ENCODE measurements around the gene FOXN3.
"Not testable (repeated sequence)": the region's sequence is repeated elsewhere in the genome, so short reads cannot be mapped to it uniquely, and the experiment has no call there.

The FOXN3 gene

GRCh38 chr14:89160437-89160836 lies 256.6 kb downstream of the FOXN3 start:
- no peak for TF ChIP-seq CTCF (IDR thresholded peaks at IDR 0.05; ENCODE audit: insufficient read depth, low read depth, low read length, missing control alignments)
- peak; percentile 43 for DNase-seq (ENCODE audit: low read depth)

GRCh38 chr14:89158701-89159100 lies 258.3 kb downstream of the FOXN3 start:
- H3K4me3 ChIP-seq (ENCODE audit: low read length), result no peak overlapping the region
- TF ChIP-seq CTCF (IDR thresholded peaks at IDR 0.05; ENCODE audit: insufficient read depth, low read depth, low read length, missing control alignments), result no peak
- no peak for DNase-seq (ENCODE audit: low read depth)

More at GRCh38 chr14:89160437-89160836, 256.6 kb downstream of the FOXN3 start:
- no peak overlapping the region for H3K4me3 ChIP-seq (ENCODE audit: low read length)

GRCh38 chr14:89158104-89158503 lies 258.9 kb downstream of the FOXN3 start:
- DNase-seq (ENCODE audit: low read depth); H3K4me3 ChIP-seq (ENCODE audit: low read length): not testable (repeated sequence)

- H3K4me3 ChIP-seq (ENCODE audit: low read length), result no peak overlapping the region
- TF ChIP-seq CTCF (IDR thresholded peaks at IDR 0.05; ENCODE audit: insufficient read depth, low read depth, low read length, missing control alignments), result no peak
- no peak for DNase-seq (ENCODE audit: low read depth)
Measured at GRCh38 chr14:89155491-89155890, 261.5 kb downstream of the FOXN3 start.

- not testable (repeated sequence) for H3K4me3 ChIP-seq (ENCODE audit: low read length); DNase-seq (ENCODE audit: low read depth)
Measured at GRCh38 chr14:89151693-89152092, 265.3 kb downstream of the FOXN3 start.

- no peak for DNase-seq (ENCODE audit: low read depth)
- no peak overlapping the region for H3K4me3 ChIP-seq (ENCODE audit: low read length)
- no peak for TF ChIP-seq CTCF (IDR thresholded peaks at IDR 0.05; ENCODE audit: insufficient read depth, low read depth, low read length, missing control alignments)
Measured at GRCh38 chr14:89146274-89146673, 270.8 kb downstream of the FOXN3 start.

GRCh38 chr14:89144642-89145041 lies 272.4 kb downstream of the FOXN3 start:
- DNase-seq (ENCODE audit: low read depth), result no peak
- TF ChIP-seq CTCF (IDR thresholded peaks at IDR 0.05; ENCODE audit: insufficient read depth, low read depth, low read length, missing control alignments), result no peak
- H3K4me3 ChIP-seq (ENCODE audit: low read length), result no peak overlapping the region

GRCh38 chr14:89144066-89144465 lies 273.0 kb downstream of the FOXN3 start:
- TF ChIP-seq CTCF (IDR thresholded peaks at IDR 0.05; ENCODE audit: insufficient read depth, low read depth, low read length, missing control alignments), result no peak
- no peak overlapping the region for H3K4me3 ChIP-seq (ENCODE audit: low read length)

More at GRCh38 chr14:89144066-89144465, 273.0 kb downstream of the FOXN3 start:
- DNase-seq (ENCODE audit: low read depth), result no peak
